HCT116 (cell line): ENCODE measurements around the gene FLT3LG. TPM values are rescaled to one million over a fixed set of nuclear protein-coding genes. Genes with fewer than 3 reads are reported as not detected.
A peak's percentile ranks its signal among the peaks of the same experiment; 100 is the strongest.

Experiments used
- ATAC-seq: fragments of 200-7000 bp; cut with Tn5 transposase; 2 replicates; pipeline ENCODE4 v1.9.1; 2020; ENCODE audit warnings: mild to moderate bottlenecking, moderate library complexity
- BruUV-seq: library from RNA; stranded (reverse); fragments of 400-500 nt; replicated peaks from 2 replicates; lab custom pipeline; 2021; lab: Mats Ljungman, UMichigan
- CTCF ChIA-PET: fragments of 300-600 bp; sonication (Branson Sonifier 250); formaldehyde crosslinking; loops from one replicate; lab custom pipeline; 2021; ENCODE audit warnings: antibody characterized with exemption; lab: Charles Lee
- POLR2A ChIA-PET: fragments of 300-600, 350-600 bp; sonication (Branson Sonifier 250); formaldehyde crosslinking; loops from one replicate; lab custom pipeline; 2021; ENCODE audit warnings: antibody characterized with exemption; lab: Charles Lee
- RAD21 ChIA-PET, 2 experiments: fragments of 300-600 bp; sonication (Branson Sonifier 250); formaldehyde crosslinking; loops; one replicate each; lab custom pipeline; 2023; ENCODE audit warnings: low total read pairs in 2 of 2; ENCODE audit not compliant: uncharacterized antibody in 2 of 2, unreplicated experiment in 2 of 2, low non-redundant PET in 1 of 2; lab: Charles Lee
- DNase-seq: peaks from one replicate; pipeline ENCODE4 v3.0.0-alpha.2; 2010; ENCODE audit warnings: low read depth, low spot score
- H2AFZ ChIP-seq: fragments of 200-600 bp; shearing (Covaris generic), sonication (generic); 2 replicates; pipeline ENCODE4 v1.6.1; 2017; ENCODE audit warnings: low read depth, mixed run types, mixed read lengths, antibody characterized with exemption, low read length; ENCODE audit not compliant: poor library complexity, severe bottlenecking
- H3K27ac ChIP-seq: 2 replicates; pipeline ENCODE4 v1.5.1; 2012; ENCODE audit warnings: low read depth, low read length
- H3K27me3 ChIP-seq: fragments of 200-600 bp; sonication (generic); 2 replicates; pipeline ENCODE4 v1.6.1; 2016; ENCODE audit warnings: mixed run types, low read length, mixed read lengths; ENCODE audit not compliant: insufficient read depth
- H3K36me3 ChIP-seq, 2 experiments: fragments of 200-500 bp in 1 of 2; fragments of 200-600 bp in 1 of 2; sonication (Bioruptor generic) in 1 of 2; sonication (generic) in 1 of 2; 2 replicates each; pipeline versions ENCODE4 v1.5.1 to v1.6.1; 2014 to 2016; ENCODE audit warnings: low read length in 2 of 2, inconsistent platforms in 1 of 2, mixed read lengths in 1 of 2, mixed run types in 1 of 2; ENCODE audit not compliant: insufficient read depth in 2 of 2, control insufficient read depth in 1 of 2
- H3K4me1 ChIP-seq, 2 experiments: fragments of 200-600 bp in 1 of 2; sonication (generic) in 1 of 2; 2 replicates each; pipeline versions ENCODE4 v1.5.1 to v1.6.1; 2012 to 2017; ENCODE audit warnings: low read length in 2 of 2, inconsistent platforms in 1 of 2, mild to moderate bottlenecking in 1 of 2, mixed read lengths in 1 of 2, mixed run types in 1 of 2, moderate library complexity in 1 of 2; ENCODE audit not compliant: insufficient read depth in 2 of 2, control insufficient read depth in 1 of 2
- H3K4me2 ChIP-seq: fragments of 200-600 bp; sonication (generic); 2 replicates; pipeline ENCODE4 v1.6.1; 2017; ENCODE audit warnings: mixed run types, low read length, mixed read lengths
- H3K4me3 ChIP-seq, 2 experiments: fragments of 200-600 bp in 1 of 2; sonication (generic) in 1 of 2; replicated peaks in 1 of 2; 2 replicates each; pipeline ENCODE4 v1.5.1; 2011 to 2016; ENCODE audit warnings: low read length in 2 of 2, control low read depth in 1 of 2, low read depth in 1 of 2, mild to moderate bottlenecking in 1 of 2, mixed read lengths in 1 of 2, mixed run types in 1 of 2
- H3K79me2 ChIP-seq: fragments of 200-600 bp; sonication (generic); 2 replicates; pipeline ENCODE4 v1.6.1; 2017; ENCODE audit warnings: mild to moderate bottlenecking, mixed run types, low read length, moderate library complexity, mixed read lengths; ENCODE audit not compliant: insufficient read depth
- H3K9ac ChIP-seq: fragments of 200-600 bp; sonication (generic); 2 replicates; pipeline ENCODE4 v1.6.1; 2016; ENCODE audit warnings: low read length, mixed read lengths
- H3K9me2 ChIP-seq: fragments of 200-600 bp; sonication (generic), shearing (Covaris generic); 2 replicates; pipeline ENCODE4 v1.6.1; 2017; ENCODE audit warnings: mixed run types, mild to moderate bottlenecking, moderate library complexity; ENCODE audit not compliant: insufficient read depth
- H3K9me3 ChIP-seq, 2 experiments: fragments of 200-500 bp in 1 of 2; fragments of 200-600 bp in 1 of 2; sonication (Bioruptor generic) in 1 of 2; sonication (generic) in 1 of 2; 2 replicates each; pipeline ENCODE4 v1.6.1; 2014 to 2017; ENCODE audit warnings: low read length in 2 of 2, mixed read lengths in 2 of 2, inconsistent platforms in 1 of 2, low read depth in 1 of 2, mild to moderate bottlenecking in 1 of 2, mixed run types in 1 of 2, moderate library complexity in 1 of 2; ENCODE audit not compliant: control insufficient read depth in 1 of 2, insufficient read depth in 1 of 2
- H4K20me1 ChIP-seq: fragments of 200-600 bp; sonication (generic), shearing (Covaris generic); 2 replicates; pipeline ENCODE4 v1.6.1; 2017; ENCODE audit warnings: mixed run types, mild to moderate bottlenecking, moderate library complexity; ENCODE audit not compliant: insufficient read depth
- ATF3 ChIP-seq: IDR thresholded peaks from 2 replicates; pipeline ENCODE4 v1.6.1; 2012
- CEBPB ChIP-seq: IDR thresholded peaks from 2 replicates; pipeline ENCODE4 v1.6.1; 2012; ENCODE audit warnings: low read depth
- CTCF ChIP-seq, 3 experiments: fragments of 200-600 bp in 1 of 3; sonication (generic) in 1 of 3; IDR thresholded peaks in 2 of 3; conservative IDR thresholded peaks in 1 of 3; 2 replicates each; pipeline ENCODE4 v1.5.1; 2012 to 2017; ENCODE audit warnings: low read depth in 2 of 3, low read length in 2 of 3, antibody characterized with exemption in 1 of 3, borderline replicate concordance in 1 of 3, control low read depth in 1 of 3, mild to moderate bottlenecking in 1 of 3, mixed read lengths in 1 of 3, mixed run types in 1 of 3, moderate library complexity in 1 of 3; ENCODE audit not compliant: insufficient read depth in 1 of 3
- EGR1 ChIP-seq: IDR thresholded peaks from 2 replicates; pipeline ENCODE4 v1.6.1; 2012; ENCODE audit warnings: low read depth
- EZH2phosphoT487 ChIP-seq: fragments of 200-600 bp; IDR thresholded peaks from 2 replicates; pipeline ENCODE4 v1.6.1; 2018; ENCODE audit warnings: antibody characterized with exemption, borderline replicate concordance
- FOSL1 ChIP-seq: IDR thresholded peaks from 2 replicates; pipeline ENCODE4 v1.6.1; 2012; ENCODE audit warnings: low read depth
- JUND ChIP-seq: IDR thresholded peaks from 2 replicates; pipeline ENCODE4 v1.6.1; 2012
- MAX ChIP-seq: IDR thresholded peaks from 2 replicates; pipeline ENCODE4 v1.6.1; 2012
- POLR2A ChIP-seq: IDR thresholded peaks from 2 replicates; pipeline ENCODE4 v1.7.0; 2011; ENCODE audit warnings: borderline replicate concordance; ENCODE audit not compliant: insufficient read depth, insufficient read length; ENCODE audit errors: extremely low read depth
- POLR2AphosphoS5 ChIP-seq: IDR thresholded peaks from 2 replicates; pipeline ENCODE4 v1.6.1; 2011; ENCODE audit warnings: mild to moderate bottlenecking, low read depth, low read length, moderate library complexity
- RAD21 ChIP-seq: IDR thresholded peaks from 2 replicates; pipeline ENCODE4 v1.6.1; 2012; ENCODE audit warnings: low read depth, mild to moderate bottlenecking
- REST ChIP-seq: IDR thresholded peaks from 2 replicates; pipeline ENCODE4 v1.6.1; 2012; ENCODE audit warnings: low read depth
- SIN3A ChIP-seq: IDR thresholded peaks from 2 replicates; pipeline ENCODE4 v1.6.1; 2012; ENCODE audit warnings: low read depth
- SP1 ChIP-seq: IDR thresholded peaks from 2 replicates; pipeline ENCODE4 v1.6.1; 2012; ENCODE audit warnings: low read depth
- TCF7L2 ChIP-seq: IDR thresholded peaks from 2 replicates; pipeline ENCODE4 v1.7.0; 2011; ENCODE audit warnings: borderline replicate concordance, inconsistent platforms; ENCODE audit not compliant: insufficient read depth, insufficient read length; ENCODE audit errors: extremely low read depth
- YY1 ChIP-seq: IDR thresholded peaks from 2 replicates; pipeline ENCODE4 v1.6.1; 2011; ENCODE audit warnings: low read length, low read depth, moderate library complexity, mild to moderate bottlenecking; ENCODE audit not compliant: insufficient replicate concordance; ENCODE audit errors: extremely low read depth
- ZBTB33 ChIP-seq: IDR thresholded peaks from 2 replicates; pipeline ENCODE4 v1.6.1; 2011; ENCODE audit warnings: mild to moderate bottlenecking, low read length, moderate library complexity; ENCODE audit not compliant: insufficient replicate concordance; ENCODE audit errors: extremely low read depth
- ZNF274 ChIP-seq: fragments of 200-500 bp; sonication (Bioruptor generic); IDR thresholded peaks from 2 replicates; pipeline ENCODE4 v1.6.1; 2014; ENCODE audit warnings: mild to moderate bottlenecking, low read depth, low read length, inconsistent platforms
- intact Hi-C: fragments of 100-400 bp; cut with micrococcal nuclease; formaldehyde crosslinking; loops from 2 replicates; pipeline ENCODE4 v1.10.0; 2022
- total RNA-seq: library from RNA; stranded (reverse); gene quantifications from one replicate; pipeline ENCODE4 v1.2.1, GENCODE V29; 2021; ENCODE audit not compliant: unreplicated experiment

The FLT3LG gene
- total RNA-seq, 1 experiment from 2014 or later, result 3.8 TPM

GRCh38 chr19:49447485-49448431 lies 26.3 kb upstream of the FLT3LG start:
- intact Hi-C loops, result no loop called here
- ChIA-PET RAD21 (no interaction called here), POLR2A (no interaction called here), CTCF (no interaction called here)
- DNase-seq (peak; percentile 50), ATAC-seq (peak; percentile 13)
- Histone ChIP-seq H2AFZ (no peak overlapping the region), H3K4me2 (no peak overlapping the region), H3K4me3 (no peak overlapping the region), H3K9me2 (no peaks in the 10 kb centered on the region), H3K27me3 (no peaks in the 10 kb centered on the region), H3K27ac (no peak overlapping the region; the same call in 1 of the 2 replicates), H3K4me1 (peaks cover 17 to 47% of the 10 kb centered on the region in 2 experiments; a peak in 3 of 4 replicates), H4K20me1 (no peaks in the 10 kb centered on the region), H3K79me2 (peaks cover 25% of the 10 kb centered on the region), H3K9me3 (no peaks in the 10 kb centered on the region), H3K9ac (no peak overlapping the region), H3K36me3 (peaks cover 14 to 16% of the 10 kb centered on the region in 2 experiments; a peak in 2 of 4 replicates)
- no TSS peak for BruUV-seq
- TF ChIP-seq POLR2AphosphoS5 (no peak; the same call in 1 of the 2 replicates), TCF7L2 (no peak), POLR2A (no peak), RAD21 (no peak), EGR1 (no peak), CEBPB (no peak), CTCF (IDR thresholded peaks at IDR 0.05 in 2 of 3, conservative IDR thresholded peaks at IDR 0.05 in 1 of 3; ENCODE audit: borderline replicate concordance in 1 of 3, insufficient read depth in 1 of 3, low read depth in 2 of 3, low read length in 2 of 3) (no peak), EZH2phosphoT487 (no peak), SP1 (no peak), ATF3 (no peak), YY1 (no peak), SIN3A (no peak), JUND (no peak), ZBTB33 (no peak), FOSL1 (no peak), ZNF274 (no peak), MAX (no peak), REST (no peak)
